WTC11 (cell line): Measurements from ENCODE around the gene EML6. TPM values are rescaled to one million over a fixed set of nuclear protein-coding genes. Genes with fewer than 3 reads are reported as not detected.

Experiments used
- ATAC-seq: fragments of 200-7000 bp; cut with Tn5 transposase; 2 replicates; pipeline ENCODE4 v1.10.0; 2021; ENCODE audit warnings: mild to moderate bottlenecking, moderate library complexity
- CTCF ChIA-PET: fragments of 300-600 bp; sonication (Branson Sonifier 250); formaldehyde crosslinking; loops from one replicate; lab custom pipeline; 2021; ENCODE audit warnings: antibody characterized with exemption; lab: Charles Lee
- POLR2A ChIA-PET: fragments of 350-600 bp; sonication (Branson Sonifier 250); formaldehyde crosslinking; loops from one replicate; lab custom pipeline; 2021; ENCODE audit warnings: antibody characterized with exemption; lab: Charles Lee
- DNase-seq: peaks from one replicate; pipeline ENCODE4 v3.0.0; 2021; ENCODE audit warnings: low spot score
- H3K27ac Mint-ChIP-seq: 2 replicates; pipeline ENCODE4 v1.8.0; 2021; ENCODE audit warnings: mixed read lengths
- H3K27me3 Mint-ChIP-seq: 2 replicates; pipeline ENCODE4 v1.8.0; 2021; ENCODE audit warnings: low read depth, mild to moderate bottlenecking, moderate library complexity, mixed read lengths
- H3K36me3 Mint-ChIP-seq: 2 replicates; pipeline ENCODE4 v1.8.0; 2021; ENCODE audit warnings: mixed read lengths
- H3K4me1 Mint-ChIP-seq: 2 replicates; pipeline ENCODE4 v1.8.0; 2022; ENCODE audit warnings: mixed read lengths
- H3K4me3 Mint-ChIP-seq: 2 replicates; pipeline ENCODE4 v1.8.0; 2021; ENCODE audit warnings: mild to moderate bottlenecking, moderate library complexity, mixed read lengths
- H3K9me3 Mint-ChIP-seq: 2 replicates; pipeline ENCODE4 v1.8.0; 2021; ENCODE audit warnings: mixed read lengths
- EMX1 ChIP-seq: fragments of 250-450 bp; sonication (Bioruptor Pico); IDR thresholded peaks from 2 replicates; pipeline ENCODE4 v1.8.0; 2021; ENCODE audit warnings: mild to moderate bottlenecking
- GABPB1 ChIP-seq: sonication (generic); formaldehyde crosslinking; IDR thresholded peaks from 2 replicates; pipeline ENCODE4 v1.8.1; 2023; ENCODE audit warnings: mild to moderate bottlenecking, missing genetic modification reagents
- HMGXB4 ChIP-seq: sonication (generic); formaldehyde crosslinking; IDR thresholded peaks from 2 replicates; pipeline ENCODE4 v1.8.1; 2023; ENCODE audit warnings: mild to moderate bottlenecking, moderate library complexity, missing genetic modification reagents
- KAT7 ChIP-seq: sonication (generic); formaldehyde crosslinking; IDR thresholded peaks from 2 replicates; pipeline ENCODE4 v1.8.1; 2023; ENCODE audit warnings: missing genetic modification reagents, mild to moderate bottlenecking, borderline replicate concordance
- MXD4 ChIP-seq: fragments of 250-450 bp; sonication (Bioruptor Pico); IDR thresholded peaks from 2 replicates; pipeline ENCODE4 v1.8.0; 2021; ENCODE audit warnings: mild to moderate bottlenecking, moderate library complexity, borderline replicate concordance
- NR3C1 ChIP-seq: sonication (generic); formaldehyde crosslinking; conservative IDR thresholded peaks from 2 replicates; pipeline ENCODE4 v1.8.1; 2023; ENCODE audit warnings: low read depth, mild to moderate bottlenecking, missing genetic modification reagents
- PRDM15 ChIP-seq: sonication (generic); formaldehyde crosslinking; IDR thresholded peaks from 2 replicates; pipeline ENCODE4 v1.8.0; 2022; ENCODE audit warnings: missing genetic modification reagents
- RORB ChIP-seq: fragments of 250-450 bp; sonication (Bioruptor Pico); IDR thresholded peaks from 2 replicates; pipeline ENCODE4 v1.9.0; 2021; ENCODE audit warnings: mild to moderate bottlenecking
- SMAD3 ChIP-seq: sonication (generic); formaldehyde crosslinking; IDR thresholded peaks from 2 replicates; pipeline ENCODE4 v1.8.0; 2022; ENCODE audit warnings: missing genetic modification reagents, mild to moderate bottlenecking, borderline replicate concordance
- TP53 ChIP-seq: sonication (generic); formaldehyde crosslinking; IDR thresholded peaks from 2 replicates; pipeline ENCODE4 v1.8.1; 2023; ENCODE audit warnings: mild to moderate bottlenecking, missing genetic modification reagents
- ZNF121 ChIP-seq: sonication (generic); formaldehyde crosslinking; IDR thresholded peaks from 2 replicates; pipeline ENCODE4 v1.8.0; 2023; ENCODE audit warnings: missing genetic modification reagents
- ZNF317 ChIP-seq: sonication (generic); formaldehyde crosslinking; IDR thresholded peaks from 2 replicates; pipeline ENCODE4 v1.8.1; 2023; ENCODE audit warnings: low read depth, mild to moderate bottlenecking, moderate library complexity, missing genetic modification reagents, borderline replicate concordance
- ZNF396 ChIP-seq: fragments of 250-450 bp; sonication (Bioruptor Pico); IDR thresholded peaks from 2 replicates; pipeline ENCODE4 v1.8.0; 2021; ENCODE audit warnings: mild to moderate bottlenecking, moderate library complexity, borderline replicate concordance
- ZNF416 ChIP-seq: fragments of 250-450 bp; sonication (Bioruptor Pico); IDR thresholded peaks from 2 replicates; pipeline ENCODE4 v1.9.0; 2021; ENCODE audit warnings: mild to moderate bottlenecking, inconsistent platforms
- total RNA-seq: library from RNA; stranded (reverse); gene quantifications from 3 replicates; pipeline ENCODE4 v1.2.3, GENCODE V29; 2021
- TF ChIP-seq, protein P1 (sequence below): sonication (generic); formaldehyde crosslinking; IDR thresholded peaks from 2 replicates; pipeline ENCODE4 v1.8.1; 2023; ENCODE audit warnings: mild to moderate bottlenecking, missing genetic modification reagents
- TF ChIP-seq, protein P2 (sequence below): sonication (generic); formaldehyde crosslinking; IDR thresholded peaks from 2 replicates; pipeline ENCODE4 v1.8.1; 2023; ENCODE audit warnings: mild to moderate bottlenecking, missing genetic modification reagents
- TF ChIP-seq, protein P3 (sequence below): sonication (generic); formaldehyde crosslinking; IDR thresholded peaks from 2 replicates; pipeline ENCODE4 v1.8.0; 2022; ENCODE audit warnings: mild to moderate bottlenecking, missing genetic modification reagents
- TF ChIP-seq, protein P4 (sequence below): sonication (generic); formaldehyde crosslinking; IDR thresholded peaks from 2 replicates; pipeline ENCODE4 v1.8.1; 2022; ENCODE audit warnings: mild to moderate bottlenecking, moderate library complexity, missing genetic modification reagents

EML6 gene
- total RNA-seq, 1 experiment from 2014 or later, result 2.1 TPM

DNA sequence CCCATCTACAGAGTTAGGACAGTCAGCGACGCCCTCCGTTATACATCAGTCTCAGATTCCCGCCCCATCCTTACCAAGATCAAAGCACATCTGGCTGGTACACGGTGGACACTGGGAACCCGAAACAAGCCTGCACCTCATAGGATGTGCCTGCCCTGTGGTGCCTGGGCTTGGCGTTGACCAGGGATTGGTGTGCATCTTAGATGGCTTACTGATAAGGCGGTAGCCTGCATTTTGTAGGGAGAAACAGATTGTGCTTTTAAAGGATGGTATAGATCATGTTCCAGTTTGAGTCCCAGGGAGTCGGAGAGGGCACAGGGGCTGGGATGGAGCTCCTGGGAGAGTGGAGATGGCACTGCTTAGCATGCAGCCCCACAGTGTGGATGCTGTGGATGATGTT, 108.0 kb downstream of the EML6 start:
- ChIA-PET CTCF (no interaction called here), POLR2A (no interaction called here)
- no peak overlapping the region for H3K4me3 Mint-ChIP-seq
- no peak for ATAC-seq
- no peaks in the 10 kb centered on the region for H3K4me1 Mint-ChIP-seq
- H3K27me3 Mint-ChIP-seq, result no peaks in the 10 kb centered on the region
- H3K36me3 Mint-ChIP-seq, result no peaks in the 10 kb centered on the region
- H3K27ac Mint-ChIP-seq, result no peak overlapping the region
- no peak for DNase-seq
- no peaks in the 10 kb centered on the region for H3K9me3 Mint-ChIP-seq
- TF ChIP-seq, protein P1, sequence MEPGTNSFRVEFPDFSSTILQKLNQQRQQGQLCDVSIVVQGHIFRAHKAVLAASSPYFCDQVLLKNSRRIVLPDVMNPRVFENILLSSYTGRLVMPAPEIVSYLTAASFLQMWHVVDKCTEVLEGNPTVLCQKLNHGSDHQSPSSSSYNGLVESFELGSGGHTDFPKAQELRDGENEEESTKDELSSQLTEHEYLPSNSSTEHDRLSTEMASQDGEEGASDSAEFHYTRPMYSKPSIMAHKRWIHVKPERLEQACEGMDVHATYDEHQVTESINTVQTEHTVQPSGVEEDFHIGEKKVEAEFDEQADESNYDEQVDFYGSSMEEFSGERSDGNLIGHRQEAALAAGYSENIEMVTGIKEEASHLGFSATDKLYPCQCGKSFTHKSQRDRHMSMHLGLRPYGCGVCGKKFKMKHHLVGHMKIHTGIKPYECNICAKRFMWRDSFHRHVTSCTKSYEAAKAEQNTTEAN (CRISPR knock-in tag), result no peak
- TF ChIP-seq ZNF416 (CRISPR knock-in tag) (no peak), PRDM15 (no peak)
- TF ChIP-seq, protein P2, sequence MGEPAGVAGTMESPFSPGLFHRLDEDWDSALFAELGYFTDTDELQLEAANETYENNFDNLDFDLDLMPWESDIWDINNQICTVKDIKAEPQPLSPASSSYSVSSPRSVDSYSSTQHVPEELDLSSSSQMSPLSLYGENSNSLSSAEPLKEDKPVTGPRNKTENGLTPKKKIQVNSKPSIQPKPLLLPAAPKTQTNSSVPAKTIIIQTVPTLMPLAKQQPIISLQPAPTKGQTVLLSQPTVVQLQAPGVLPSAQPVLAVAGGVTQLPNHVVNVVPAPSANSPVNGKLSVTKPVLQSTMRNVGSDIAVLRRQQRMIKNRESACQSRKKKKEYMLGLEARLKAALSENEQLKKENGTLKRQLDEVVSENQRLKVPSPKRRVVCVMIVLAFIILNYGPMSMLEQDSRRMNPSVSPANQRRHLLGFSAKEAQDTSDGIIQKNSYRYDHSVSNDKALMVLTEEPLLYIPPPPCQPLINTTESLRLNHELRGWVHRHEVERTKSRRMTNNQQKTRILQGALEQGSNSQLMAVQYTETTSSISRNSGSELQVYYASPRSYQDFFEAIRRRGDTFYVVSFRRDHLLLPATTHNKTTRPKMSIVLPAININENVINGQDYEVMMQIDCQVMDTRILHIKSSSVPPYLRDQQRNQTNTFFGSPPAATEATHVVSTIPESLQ (CRISPR knock-in tag), result no peak
- TF ChIP-seq, protein P3, sequence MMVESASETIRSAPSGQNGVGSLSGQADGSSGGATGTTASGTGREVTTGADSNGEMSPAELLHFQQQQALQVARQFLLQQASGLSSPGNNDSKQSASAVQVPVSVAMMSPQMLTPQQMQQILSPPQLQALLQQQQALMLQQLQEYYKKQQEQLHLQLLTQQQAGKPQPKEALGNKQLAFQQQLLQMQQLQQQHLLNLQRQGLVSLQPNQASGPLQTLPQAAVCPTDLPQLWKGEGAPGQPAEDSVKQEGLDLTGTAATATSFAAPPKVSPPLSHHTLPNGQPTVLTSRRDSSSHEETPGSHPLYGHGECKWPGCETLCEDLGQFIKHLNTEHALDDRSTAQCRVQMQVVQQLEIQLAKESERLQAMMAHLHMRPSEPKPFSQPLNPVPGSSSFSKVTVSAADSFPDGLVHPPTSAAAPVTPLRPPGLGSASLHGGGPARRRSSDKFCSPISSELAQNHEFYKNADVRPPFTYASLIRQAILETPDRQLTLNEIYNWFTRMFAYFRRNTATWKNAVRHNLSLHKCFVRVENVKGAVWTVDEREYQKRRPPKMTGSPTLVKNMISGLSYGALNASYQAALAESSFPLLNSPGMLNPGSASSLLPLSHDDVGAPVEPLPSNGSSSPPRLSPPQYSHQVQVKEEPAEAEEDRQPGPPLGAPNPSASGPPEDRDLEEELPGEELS, result no peak

DNA sequence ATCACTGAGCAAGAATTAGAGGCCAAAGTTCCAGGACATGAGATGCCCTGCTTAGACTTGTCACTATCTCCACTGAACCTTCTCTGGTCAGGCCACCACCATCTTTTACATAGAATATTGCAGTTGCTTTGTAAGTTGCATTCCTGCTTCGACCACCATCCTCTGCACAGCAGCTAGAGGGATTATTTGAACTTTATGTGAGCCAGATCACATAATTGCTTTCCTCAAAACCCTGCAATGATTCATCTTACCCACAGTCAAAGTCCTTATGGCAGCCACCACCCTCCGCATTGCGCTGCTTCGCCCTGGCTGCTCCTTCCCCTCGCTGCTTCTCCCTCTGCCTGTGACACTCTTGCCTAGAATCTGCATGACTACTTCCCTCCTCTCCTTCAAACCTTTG, 111.3 kb downstream of the EML6 start:
- no peak overlapping the region for H3K4me3 Mint-ChIP-seq
- no peaks in the 10 kb centered on the region for H3K4me1 Mint-ChIP-seq
- TF ChIP-seq SMAD3 (CRISPR knock-in tag), result no peak
- TF ChIP-seq, protein P4, sequence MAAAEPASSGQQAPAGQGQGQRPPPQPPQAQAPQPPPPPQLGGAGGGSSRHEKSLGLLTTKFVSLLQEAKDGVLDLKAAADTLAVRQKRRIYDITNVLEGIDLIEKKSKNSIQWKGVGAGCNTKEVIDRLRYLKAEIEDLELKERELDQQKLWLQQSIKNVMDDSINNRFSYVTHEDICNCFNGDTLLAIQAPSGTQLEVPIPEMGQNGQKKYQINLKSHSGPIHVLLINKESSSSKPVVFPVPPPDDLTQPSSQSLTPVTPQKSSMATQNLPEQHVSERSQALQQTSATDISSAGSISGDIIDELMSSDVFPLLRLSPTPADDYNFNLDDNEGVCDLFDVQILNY, result no peak
- no peak for TF ChIP-seq GABPB1 (CRISPR knock-in tag)
- TF ChIP-seq TP53 (CRISPR knock-in tag), result no peak
- no peak for TF ChIP-seq RORB (CRISPR knock-in tag)
- no peak for TF ChIP-seq MXD4 (CRISPR knock-in tag)
- no peak for TF ChIP-seq HMGXB4 (CRISPR knock-in tag)
- no peak for TF ChIP-seq KAT7 (CRISPR knock-in tag)
- no peak for TF ChIP-seq ZNF396 (CRISPR knock-in tag)
- TF ChIP-seq NR3C1, result no peak
- TF ChIP-seq ZNF121 (CRISPR knock-in tag), result no peak
- TF ChIP-seq EMX1 (CRISPR knock-in tag), result no peak
- TF ChIP-seq ZNF317 (CRISPR knock-in tag), result no peak
- TF ChIP-seq, protein P3, result no peak
- CTCF ChIA-PET, result no interaction called here
- no peaks in the 10 kb centered on the region for H3K9me3 Mint-ChIP-seq
- DNase-seq, result no peak
- H3K27ac Mint-ChIP-seq, result no peak overlapping the region
- H3K27me3 Mint-ChIP-seq, result no peaks in the 10 kb centered on the region
- no peak for ATAC-seq
- POLR2A ChIA-PET, result no interaction called here
- no peaks in the 10 kb centered on the region for H3K36me3 Mint-ChIP-seq
